GM21737 (cell line): ENCODE measurements around the gene AGAP1.
"Not testable (repeated sequence)": the region's sequence is repeated elsewhere in the genome, so short reads cannot be mapped to it uniquely, and the experiment has no call there.

ENCODE experiments used
- ATAC-seq: cut with Tn5 transposase; IDR thresholded peaks from one replicate; pipeline ENCODE4 v1.9.1; 2021; ENCODE audit warnings: mild to moderate bottlenecking, moderate library complexity; ENCODE audit not compliant: unreplicated experiment

Gene AGAP1

GRCh38 chr2:236073246-236073645 lies 579.4 kb downstream of the AGAP1 start:
- no peak for ATAC-seq

GRCh38 chr2:236073867-236074655 lies 580.2 kb downstream of the AGAP1 start:
- no peak for ATAC-seq

- no peak for ATAC-seq
Observed at GRCh38 chr2:236075802-236076201, 582.0 kb downstream of the AGAP1 start.

GRCh38 chr2:236078297-236079255 lies 584.7 kb downstream of the AGAP1 start:
- no peak for ATAC-seq

- no peak for ATAC-seq
Observed at GRCh38 chr2:236080412-236080811, 586.6 kb downstream of the AGAP1 start.

GRCh38 chr2:236081171-236081570 lies 587.3 kb downstream of the AGAP1 start:
- ATAC-seq, result no peak

GRCh38 chr2:236082061-236082460 lies 588.2 kb downstream of the AGAP1 start:
- no peak for ATAC-seq

GRCh38 chr2:236083934-236084333 lies 590.1 kb downstream of the AGAP1 start:
- ATAC-seq, result no peak

- no peak for ATAC-seq
Observed at GRCh38 chr2:236085211-236085610, 591.4 kb downstream of the AGAP1 start.

- ATAC-seq, result no peak
Observed at GRCh38 chr2:236085647-236086046, 591.8 kb downstream of the AGAP1 start.

- no peak for ATAC-seq
Observed at GRCh38 chr2:236086403-236086970, 592.6 kb downstream of the AGAP1 start.

GRCh38 chr2:236086971-236087465 lies 593.2 kb downstream of the AGAP1 start:
- ATAC-seq, result no peak

- no peak for ATAC-seq
Observed at GRCh38 chr2:236088368-236089057, 594.7 kb downstream of the AGAP1 start.

- no peak for ATAC-seq
Observed at GRCh38 chr2:236089271-236090026, 595.6 kb downstream of the AGAP1 start.

GRCh38 chr2:236090027-236090382 lies 596.2 kb downstream of the AGAP1 start:
- ATAC-seq, result no peak

GRCh38 chr2:236090826-236091225 lies 597.0 kb downstream of the AGAP1 start:
- not testable (repeated sequence) for ATAC-seq

GRCh38 chr2:236092714-236093113 lies 598.9 kb downstream of the AGAP1 start:
- no peak for ATAC-seq

GRCh38 chr2:236093134-236093533 lies 599.3 kb downstream of the AGAP1 start:
- no peak for ATAC-seq

GRCh38 chr2:236095504-236095903 lies 601.7 kb downstream of the AGAP1 start:
- ATAC-seq, result no peak

- ATAC-seq, result no peak
Observed at GRCh38 chr2:236101311-236101950, 607.6 kb downstream of the AGAP1 start.
